ENCODE results near the gene CDC123.
"Not testable (repeated sequence)": the region's sequence is repeated elsewhere in the genome, so short reads cannot be mapped to it uniquely, and the experiment has no call there.

- TF ChIP-seq CTCF, POLR2AphosphoS5, POLR2A, EP300 (IDR thresholded peaks at IDR 0.05): not testable (repeated sequence)
Observed at GRCh38 chr10:12297784-12298183, 101.8 kb downstream of the CDC123 start.
